BJ (cell line): ENCODE results near the gene HLA-DRA. TPM values are rescaled to one million over a fixed set of nuclear protein-coding genes. Genes with fewer than 3 reads are reported as not detected.

ENCODE experiments used
- CTCF ChIA-PET: fragments of 350-600 bp; formaldehyde crosslinking; extraction: SDS; loops from one replicate; lab custom pipeline; 2021; ENCODE audit warnings: antibody characterized with exemption, inconsistent platforms; lab: Yijun Ruan, JAX
- POLR2A ChIA-PET: fragments of 300-600 bp; sonication (Branson Sonifier 250); formaldehyde crosslinking; extraction: SDS; loops from one replicate; lab custom pipeline; 2021; ENCODE audit warnings: antibody characterized with exemption; lab: Charles Lee
- DNase-seq: peaks from one replicate; pipeline ENCODE4 v3.0.0-alpha.2; 2011; ENCODE audit warnings: low read depth
- H3K27me3 ChIP-seq: 2 replicates; pipeline ENCODE4 v1.6.0; 2011; ENCODE audit warnings: low read length; ENCODE audit not compliant: control insufficient read depth, insufficient read depth
- H3K36me3 ChIP-seq: 2 replicates; pipeline ENCODE4 v1.5.1; 2011; ENCODE audit warnings: low read length; ENCODE audit not compliant: control insufficient read depth, insufficient read depth
- H3K4me3 ChIP-seq: 2 replicates; pipeline ENCODE4 v1.5.1; 2011; ENCODE audit warnings: low read depth, mild to moderate bottlenecking, control low read depth, low read length
- CTCF ChIP-seq: IDR thresholded peaks from 2 replicates; pipeline ENCODE4 v1.5.1; 2011; ENCODE audit warnings: low read depth, mild to moderate bottlenecking, control low read depth, inconsistent platforms, low read length, moderate library complexity; ENCODE audit not compliant: insufficient read depth
- polyA plus RNA-seq: library from polyadenylated mRNA; depleted of rRNA; stranded (reverse); fragments of >200 nt; gene quantifications from 2 replicates; pipeline ENCODE4 v1.2.3, GENCODE V29; 2011

The HLA-DRA gene
- polyA plus RNA-seq, 1 experiment, result not detected

DNA sequence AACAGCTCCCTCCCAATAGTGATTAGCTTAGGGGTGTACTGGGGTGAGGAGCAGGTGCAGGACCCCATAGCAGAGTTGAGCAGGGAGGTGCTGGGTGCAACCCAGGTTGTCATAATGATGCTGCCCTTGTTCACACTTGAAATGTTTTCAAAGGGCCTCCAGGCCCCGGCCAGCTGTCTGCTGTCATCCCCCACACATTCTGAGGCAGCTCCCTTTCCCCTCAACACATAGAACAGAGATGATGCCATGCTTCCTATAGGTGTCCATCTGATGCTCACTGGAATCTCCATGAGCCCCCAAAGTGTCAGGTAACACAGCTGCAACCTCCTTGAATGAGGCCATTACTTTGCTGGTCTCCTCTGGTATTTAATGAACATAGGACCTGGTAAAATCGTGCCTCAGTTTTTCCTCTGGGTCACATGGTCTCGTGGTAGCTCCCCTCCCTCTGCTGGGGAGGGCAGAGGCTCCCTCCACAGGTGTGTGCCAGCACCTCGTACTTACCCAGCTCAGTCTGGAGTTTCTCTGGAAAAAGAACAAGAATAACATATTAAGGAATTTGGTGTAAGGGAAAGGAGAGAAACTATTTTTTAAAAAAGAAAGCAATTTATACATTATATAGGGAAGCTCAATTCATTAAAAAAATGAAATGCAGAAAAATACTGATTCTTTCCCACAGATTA lies 38.3 kb upstream of the HLA-DRA start:
- Histone ChIP-seq H3K4me3 (no peak overlapping the region), H3K27me3 (peaks cover 5% of the 10 kb centered on the region; the same call in 1 of the 2 replicates), H3K36me3 (no peaks in the 10 kb centered on the region)
- no peak for DNase-seq
- ChIA-PET CTCF (interaction anchor here (1.1 to 6.7 kb wide), 2 partner anchors 14 to 268 kb away, joined by 3 to 53 read pairs; no protein-coding TSS in a partner anchor), POLR2A (no interaction called here)
- no peak for TF ChIP-seq CTCF

DNA sequence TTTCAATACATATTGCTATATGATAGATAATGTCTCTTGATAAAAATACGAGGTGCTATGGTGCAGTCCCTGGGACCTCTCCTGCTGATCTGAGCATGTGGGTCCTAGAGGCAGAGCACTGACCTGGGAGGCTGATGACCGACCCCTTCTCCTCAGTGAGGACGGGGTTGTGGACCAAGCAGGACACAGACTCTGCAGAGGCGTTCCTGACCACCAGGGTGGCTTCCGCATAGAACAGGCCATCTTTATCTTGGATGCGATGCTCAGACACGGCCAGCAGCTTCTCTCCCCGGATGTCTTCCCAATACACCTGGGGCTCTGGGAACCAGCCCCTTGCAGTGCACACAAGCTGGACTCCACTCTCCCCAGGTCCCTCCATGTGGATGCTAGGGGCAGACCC lies 36.9 kb upstream of the HLA-DRA start:
- no peak for DNase-seq
- ChIA-PET POLR2A (no interaction called here), CTCF (interaction anchor here (1.3 to 6.7 kb wide), 2 partner anchors 12 to 465 kb away, joined by 3 to 53 read pairs; no protein-coding TSS in a partner anchor)
- no peak for TF ChIP-seq CTCF
- Histone ChIP-seq H3K36me3 (no peaks in the 10 kb centered on the region), H3K4me3 (no peak overlapping the region), H3K27me3 (peaks cover 6% of the 10 kb centered on the region; the same call in 1 of the 2 replicates)

- TF ChIP-seq CTCF, result no peak
- no peak for DNase-seq
- Histone ChIP-seq H3K4me3 (no peak overlapping the region), H3K36me3 (no peaks in the 10 kb centered on the region), H3K27me3 (peaks cover 6% of the 10 kb centered on the region; the same call in 1 of the 2 replicates)
- ChIA-PET POLR2A (no interaction called here), CTCF (interaction anchor here (1.8 to 6.7 kb wide), 2 partner anchors 9 to 380 kb away, joined by 4 to 53 read pairs; no protein-coding TSS in a partner anchor)
These were observed 34.0 kb upstream of the HLA-DRA start for GRCh38 chr6:32405656-32406055.

GRCh38 chr6:32406197-32406596 lies 33.5 kb upstream of the HLA-DRA start:
- Histone ChIP-seq H3K4me3 (no peak overlapping the region), H3K36me3 (no peaks in the 10 kb centered on the region), H3K27me3 (peaks cover 6% of the 10 kb centered on the region; the same call in 1 of the 2 replicates)
- ChIA-PET CTCF (interaction anchor here (0.9 to 6.7 kb wide), 3 partner anchors 9 to 379 kb away, joined by 3 to 53 read pairs (median 4); no protein-coding TSS in a partner anchor), POLR2A (no interaction called here)
- TF ChIP-seq CTCF, result no peak
- DNase-seq, result no peak

DNA sequence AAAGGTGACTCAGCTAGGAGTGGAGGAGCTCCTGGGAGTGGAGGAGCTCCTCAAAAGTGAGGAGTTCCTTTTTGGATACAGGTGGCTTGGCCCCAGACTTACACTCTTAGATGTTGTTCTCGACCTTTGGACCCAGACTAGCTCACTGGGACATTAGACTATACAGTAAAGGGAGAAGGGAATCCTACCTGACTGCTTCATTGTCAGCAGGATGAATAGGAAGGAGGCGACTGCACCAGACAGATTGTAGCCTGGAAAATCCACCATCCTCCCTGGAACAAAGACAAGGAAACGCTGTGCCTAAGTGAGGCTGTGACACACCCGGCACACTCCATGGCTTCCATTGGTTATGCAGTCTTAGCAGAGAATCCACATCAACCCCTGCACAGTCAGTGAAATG lies 32.8 kb upstream of the HLA-DRA start, which contains the start of gene BTNL2:
BTNL2 (minus strand) TSS at position 325 of the 400 bp plus-strand sequence; CDS start at position 267, 58 bp downstream.
- ChIA-PET POLR2A (no interaction called here), CTCF (interaction anchor here (0.9 to 6.7 kb wide), 3 partner anchors 8 to 379 kb away, joined by 3 to 53 read pairs (median 4); no protein-coding TSS in a partner anchor)
- DNase-seq, result no peak
- H3K36me3 ChIP-seq, result no peaks in the 10 kb centered on the region
- H3K27me3 ChIP-seq, result peaks cover 6% of the 10 kb centered on the region; the same call in 1 of the 2 replicates
- H3K4me3 ChIP-seq, result no peak within 1 kb of the TSS
- TF ChIP-seq CTCF, result no peak
